HCEC 1CT (cell line): ENCODE results near the gene MINDY4.

Source experiments
- DNase-seq: peaks from one replicate; pipeline ENCODE4 v3.0.0-alpha.2; 2017

Gene MINDY4

GRCh38 chr7:30743371-30744074 lies 27.7 kb upstream of the MINDY4 start:
- DNase-seq = peak; percentile 41

- no peak for DNase-seq
Measured at GRCh38 chr7:30744075-30744417, 27.2 kb upstream of the MINDY4 start.

DNA sequence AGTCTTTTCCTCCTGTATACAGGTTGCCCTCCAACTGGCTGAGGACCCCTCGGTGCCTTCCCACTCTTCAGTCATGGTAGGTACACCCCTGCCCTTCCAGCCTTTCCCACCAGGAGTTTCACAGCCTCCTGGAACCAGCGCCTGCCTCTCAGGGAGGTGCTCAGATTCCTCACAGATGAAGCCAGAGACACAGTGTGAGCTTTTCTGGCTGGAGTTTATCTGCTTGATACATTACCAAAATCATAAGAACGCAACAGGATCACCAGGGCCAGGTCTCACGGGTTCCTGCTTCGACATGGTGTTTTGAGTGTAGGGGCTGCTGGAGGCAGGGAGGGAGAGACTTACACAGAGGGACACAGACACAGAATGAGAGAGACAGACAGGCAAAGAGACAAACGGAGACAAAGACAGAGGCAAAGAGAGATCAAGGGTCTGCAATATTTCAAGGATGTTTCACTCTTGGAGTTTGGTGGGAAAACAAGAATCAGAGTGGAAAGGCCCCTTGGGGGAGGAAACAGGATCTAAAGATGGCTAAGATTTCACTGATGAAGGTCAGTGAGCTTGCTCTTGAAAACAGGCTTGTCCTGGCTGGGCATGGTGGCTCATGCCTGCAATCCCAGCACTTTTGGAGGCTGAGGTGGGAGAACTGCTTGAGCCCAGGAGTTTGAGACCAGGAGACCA lies 25.8 kb upstream of the MINDY4 start:
- DNase-seq = no peak

GRCh38 chr7:30750010-30750409 lies 21.2 kb upstream of the MINDY4 start:
- no peak for DNase-seq

DNA sequence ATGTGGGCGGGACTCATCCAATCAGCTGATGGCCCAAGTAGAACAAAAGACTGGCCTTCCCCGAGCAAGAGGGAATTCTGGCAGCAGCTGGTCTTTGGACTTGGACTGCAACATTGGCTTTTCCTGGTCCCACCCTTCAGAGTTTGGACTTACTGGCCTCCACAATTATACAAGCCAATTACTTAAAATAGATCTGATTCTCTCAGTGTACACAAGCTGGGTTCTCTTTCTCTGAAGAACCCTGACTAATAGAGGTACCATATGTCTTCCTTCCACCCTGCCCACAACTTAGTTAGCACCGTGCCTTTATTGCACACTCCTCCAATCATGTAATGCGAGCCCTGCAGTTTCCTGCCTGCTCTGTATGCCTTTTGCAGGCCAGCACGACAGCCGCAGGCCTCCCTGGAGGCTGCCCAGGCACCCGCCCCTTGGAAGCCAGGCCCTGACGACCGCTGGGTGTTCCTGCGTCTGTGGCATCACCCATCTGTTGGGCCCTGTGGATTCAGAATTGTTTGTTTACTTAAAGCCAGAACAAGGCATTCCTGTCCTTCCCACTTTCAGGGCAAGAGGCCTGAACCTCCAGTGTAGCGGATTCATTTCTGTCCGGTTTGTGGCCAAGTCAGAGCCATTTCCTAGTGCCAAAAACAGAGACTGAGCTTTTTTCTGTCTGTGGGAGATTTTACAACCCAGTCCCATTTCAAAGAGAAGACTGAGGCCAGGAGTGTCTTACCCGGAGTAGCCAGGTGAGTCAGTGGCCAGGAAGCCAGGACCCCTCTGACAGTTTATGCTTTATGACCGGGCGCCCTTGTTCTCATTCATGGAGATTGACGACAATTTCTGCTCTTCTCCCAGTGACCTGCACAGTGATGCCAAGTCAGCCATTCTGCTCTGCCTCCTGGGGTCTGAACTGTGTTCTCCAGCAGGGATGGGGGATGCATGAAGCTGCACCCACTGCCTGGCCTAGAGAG lies 20.2 kb upstream of the MINDY4 start:
- DNase-seq = peak; percentile 95

GRCh38 chr7:30751696-30752273 lies 19.4 kb upstream of the MINDY4 start, which contains the start of gene INMT:
Gene INMT (plus strand): TSS chr7:30752135. CDS start chr7:30752151, 16 bp downstream.
- DNase-seq = no peak

- no peak for DNase-seq
Measured at GRCh38 chr7:30752484-30752883, 18.7 kb upstream of the MINDY4 start.

GRCh38 chr7:30752979-30753378 lies 18.2 kb upstream of the MINDY4 start:
- DNase-seq = no peak

GRCh38 chr7:30754315-30754877 lies 16.8 kb upstream of the MINDY4 start:
- no peak for DNase-seq

DNA sequence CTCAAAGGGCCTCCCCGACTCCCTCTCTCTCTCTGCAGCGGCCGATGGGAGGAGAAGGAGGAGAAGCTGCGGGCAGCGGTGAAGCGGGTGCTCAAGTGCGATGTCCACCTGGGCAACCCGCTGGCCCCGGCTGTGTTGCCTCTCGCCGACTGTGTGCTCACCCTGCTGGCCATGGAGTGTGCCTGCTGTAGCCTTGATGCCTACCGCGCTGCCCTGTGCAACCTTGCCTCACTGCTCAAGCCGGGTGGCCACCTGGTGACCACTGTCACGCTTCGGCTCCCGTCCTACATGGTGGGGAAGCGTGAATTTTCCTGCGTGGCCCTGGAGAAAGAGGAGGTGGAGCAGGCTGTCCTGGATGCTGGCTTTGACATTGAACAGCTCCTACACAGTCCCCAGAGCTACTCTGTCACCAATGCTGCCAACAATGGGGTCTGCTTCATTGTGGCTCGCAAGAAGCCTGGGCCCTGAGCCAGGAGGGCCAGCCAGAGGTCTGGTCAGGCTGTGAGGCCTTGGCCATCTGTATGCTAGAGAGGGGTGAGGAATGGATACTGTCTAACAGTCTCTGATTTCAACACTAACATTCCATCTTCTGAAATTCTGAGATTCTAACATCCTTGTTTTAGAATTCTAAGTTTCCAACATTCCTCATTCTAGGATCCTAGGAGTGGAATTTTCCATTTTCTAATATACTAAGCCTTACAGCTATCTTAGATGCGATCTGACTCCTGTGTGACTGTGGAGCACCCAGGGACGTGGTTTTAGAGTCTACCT lies 15.6 kb upstream of the MINDY4 start:
- no peak for DNase-seq

DNA sequence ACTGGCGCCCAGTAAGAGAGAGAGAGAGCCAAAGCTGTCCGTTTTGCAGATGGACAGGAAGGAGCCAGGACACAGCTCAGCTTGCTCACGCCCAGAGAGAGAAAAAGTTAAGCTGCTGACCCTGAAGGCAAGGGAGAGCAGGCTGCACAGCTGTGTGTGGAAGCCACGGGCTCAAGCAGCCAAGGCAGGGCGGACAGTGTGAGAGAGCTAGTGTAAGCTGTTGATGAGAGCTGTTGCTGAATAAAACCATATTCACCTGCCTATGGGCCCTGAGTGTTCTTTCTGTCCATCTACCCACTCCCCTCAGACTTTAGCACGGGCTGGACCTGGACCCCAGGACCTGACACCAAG lies 13.9 kb upstream of the MINDY4 start:
- no peak for DNase-seq

- DNase-seq = no peak
Measured at GRCh38 chr7:30760514-30761213, 10.6 kb upstream of the MINDY4 start.

- no peak for DNase-seq
Measured at GRCh38 chr7:30761214-30762156, 9.7 kb upstream of the MINDY4 start.

GRCh38 chr7:30764030-30764975 lies 6.9 kb upstream of the MINDY4 start:
- no peak for DNase-seq

DNA sequence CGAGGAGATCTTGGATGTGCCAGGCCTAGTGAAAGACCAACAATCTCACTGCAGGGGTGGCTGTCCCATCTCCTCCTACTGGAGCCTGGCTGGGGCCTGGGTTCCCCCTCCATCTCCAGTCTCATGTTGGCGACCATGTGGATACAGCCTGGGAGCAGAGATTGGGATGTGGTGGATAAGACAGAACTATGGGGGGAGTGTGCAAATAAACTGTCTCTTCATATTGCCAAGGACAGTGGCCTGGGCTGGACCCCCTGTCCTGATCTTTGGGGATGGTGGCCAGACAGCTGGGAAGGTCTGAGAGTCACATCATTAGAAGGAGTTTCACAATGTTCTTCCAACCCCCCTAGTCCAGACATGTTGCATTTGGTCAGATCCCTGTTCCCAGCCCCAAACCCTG lies 5.8 kb upstream of the MINDY4 start:
- no peak for DNase-seq

GRCh38 chr7:30770845-30771173 lies 408 bp upstream of the MINDY4 start:
- DNase-seq = no peak

GRCh38 chr7:30771880-30772425 lies 736 bp downstream of the MINDY4 start:
- DNase-seq = no peak

GRCh38 chr7:30772984-30773383 lies 1.8 kb downstream of the MINDY4 start:
- no peak for DNase-seq

DNA sequence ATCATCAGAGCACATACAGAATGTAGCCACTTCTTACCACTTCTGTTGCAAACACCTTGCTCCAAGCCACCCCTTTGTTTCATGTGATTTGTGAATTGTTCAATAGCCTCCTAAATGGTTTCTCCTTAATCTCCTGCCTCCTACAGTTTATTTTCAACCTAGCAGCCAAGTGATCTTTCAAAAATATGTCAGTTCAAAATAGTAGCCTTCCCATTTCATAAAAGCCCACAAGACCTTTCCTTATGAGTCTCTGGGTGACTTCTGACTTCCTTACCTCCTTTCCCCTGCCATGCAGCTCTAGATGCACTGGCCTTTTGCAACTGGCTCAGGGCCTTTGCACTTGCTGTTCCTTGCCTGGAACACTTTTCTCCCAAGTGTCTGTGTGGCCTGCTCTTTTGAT lies 4.8 kb downstream of the MINDY4 start:
- no peak for DNase-seq
